HG02642 (cell line): ENCODE data around the gene CLUH.
"Not testable (repeated sequence)": the region's sequence is repeated elsewhere in the genome, so short reads cannot be mapped to it uniquely, and the experiment has no call there.

Experiments
- ATAC-seq: cut with Tn5 transposase; IDR thresholded peaks from one replicate; pipeline ENCODE4 v1.9.1; 2021; ENCODE audit warnings: mild to moderate bottlenecking; ENCODE audit not compliant: unreplicated experiment, poor library complexity

The CLUH gene

DNA sequence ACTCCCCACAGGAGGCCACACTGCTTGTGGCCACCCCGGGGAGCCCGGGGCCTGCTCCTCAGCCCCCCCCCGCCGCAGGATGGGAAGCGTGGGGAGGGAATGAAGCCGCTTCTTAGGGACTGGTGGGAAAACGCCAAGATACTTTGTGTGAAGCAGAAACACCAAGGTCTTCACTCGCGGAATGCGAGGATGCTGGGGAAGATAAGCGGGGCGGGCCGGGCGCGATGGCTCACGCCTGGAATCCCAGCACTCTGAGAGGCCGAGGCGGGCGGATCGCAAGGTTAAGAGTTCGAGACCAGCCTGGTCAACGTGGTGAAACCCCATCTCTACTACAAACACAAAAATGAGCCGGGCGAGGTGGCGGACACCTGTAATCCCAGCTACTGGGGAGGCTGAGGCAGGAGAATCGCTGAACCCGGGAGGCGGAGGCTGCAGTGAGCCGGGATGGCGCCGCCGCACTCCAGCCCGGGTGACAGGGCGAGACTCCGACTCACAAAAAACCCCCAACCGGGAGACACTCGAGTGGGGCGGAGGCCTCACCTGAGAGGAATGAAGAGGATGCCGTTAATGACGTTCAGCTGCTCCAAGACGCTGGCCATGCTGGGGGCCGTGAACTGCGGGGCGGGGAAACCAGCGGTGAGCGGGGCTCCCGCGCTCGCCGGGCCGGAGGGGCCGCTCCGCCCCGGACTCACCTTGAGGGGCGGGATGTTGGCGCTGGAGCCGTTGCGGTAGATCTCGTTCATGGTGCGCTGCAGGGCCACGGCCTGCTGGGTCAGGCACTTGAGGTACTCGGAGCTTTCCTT is 20.3 kb downstream of the CLUH start:
- no peak for ATAC-seq

- ATAC-seq = no peak
These were observed 21.1 kb downstream of the CLUH start for GRCh38 chr17:2690165-2691068.

GRCh38 chr17:2689411-2690164 is 22.0 kb downstream of the CLUH start:
- no peak for ATAC-seq

DNA sequence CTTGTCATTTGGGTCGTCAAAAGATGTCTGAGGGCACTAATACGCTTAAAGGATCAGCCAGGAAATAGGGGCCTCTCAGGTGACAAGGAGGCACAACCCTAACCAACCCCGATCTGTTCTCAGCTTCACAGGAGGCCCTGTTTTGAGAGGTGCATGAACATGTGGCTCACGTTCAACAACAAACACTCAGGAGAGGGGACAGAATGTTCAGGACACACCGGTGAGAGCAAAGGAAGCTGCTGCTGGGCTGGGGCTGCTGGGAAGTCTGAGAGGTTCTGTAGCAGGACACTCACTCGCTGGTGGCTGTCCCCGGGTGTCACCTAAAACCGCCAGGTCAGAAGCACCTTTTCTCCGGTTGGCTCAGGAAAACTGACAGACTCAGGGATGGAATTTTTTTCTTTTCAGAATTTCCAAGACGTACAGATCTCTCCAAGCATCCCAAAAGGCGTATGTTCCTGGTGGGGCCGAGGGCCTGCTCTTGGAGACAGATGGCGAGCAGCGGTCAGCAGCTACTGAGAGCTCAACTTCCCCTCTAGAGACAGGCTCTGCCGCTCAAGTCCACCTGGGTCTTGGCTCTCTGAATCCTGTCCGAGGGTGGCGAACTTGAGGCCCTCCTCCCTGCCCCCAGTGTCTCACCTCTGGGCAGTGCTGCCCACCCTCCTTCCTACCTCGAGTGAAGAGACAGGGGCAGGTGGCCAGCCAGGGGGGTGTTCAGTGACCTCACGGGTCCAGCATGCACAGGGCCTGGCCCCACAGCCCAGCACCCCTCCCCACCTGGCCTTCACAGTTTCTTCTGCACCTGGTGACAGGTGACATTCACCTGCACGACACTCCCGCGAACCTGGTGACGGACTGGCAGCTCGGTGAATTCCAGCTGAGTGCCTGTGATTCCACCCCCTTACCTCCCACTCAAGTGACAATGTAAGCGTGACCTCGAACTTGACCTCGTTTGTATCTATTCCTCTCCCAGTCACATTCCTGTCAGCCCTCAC is 22.9 kb downstream of the CLUH start:
- ATAC-seq = no peak

DNA sequence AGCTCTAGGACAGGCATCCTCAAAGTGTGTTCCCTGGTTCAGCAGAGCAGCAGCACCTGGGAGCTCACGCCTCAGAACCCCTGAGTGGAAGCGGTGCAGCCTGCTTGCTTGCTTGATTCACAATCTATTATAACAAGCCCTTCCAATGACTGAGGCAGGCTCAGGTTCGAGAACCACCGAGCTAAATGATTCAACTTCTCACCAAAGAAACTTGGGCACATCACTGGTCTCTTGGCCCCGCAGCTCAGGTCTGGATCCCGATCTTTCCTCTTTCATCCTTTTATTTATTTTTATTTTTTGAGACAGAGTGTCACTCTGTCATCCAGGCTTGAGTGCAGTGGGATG is 24.5 kb downstream of the CLUH start:
- no peak for ATAC-seq

DNA sequence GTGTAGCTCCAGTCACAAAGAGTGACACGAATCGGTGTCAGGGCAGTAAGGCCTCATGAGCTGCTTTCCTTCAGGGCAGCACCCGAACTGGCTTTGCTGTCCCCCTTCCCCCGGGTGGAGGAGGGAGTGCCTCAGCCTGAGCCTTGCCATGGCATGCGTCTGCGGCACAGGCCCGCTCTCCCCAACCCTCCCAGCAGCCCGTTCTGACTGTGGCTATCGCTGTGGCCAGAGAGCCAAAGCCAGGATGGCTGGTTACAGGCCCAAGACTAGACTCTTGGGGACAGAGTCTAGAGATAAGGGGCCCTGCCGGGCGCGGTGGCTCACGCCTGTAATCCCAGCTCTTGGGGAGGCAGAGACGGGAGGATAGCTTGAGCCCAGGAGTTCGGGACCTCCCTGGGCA is 25.9 kb downstream of the CLUH start:
- ATAC-seq = no peak

GRCh38 chr17:2684549-2684948 is 27.0 kb downstream of the CLUH start:
- no peak for ATAC-seq

DNA sequence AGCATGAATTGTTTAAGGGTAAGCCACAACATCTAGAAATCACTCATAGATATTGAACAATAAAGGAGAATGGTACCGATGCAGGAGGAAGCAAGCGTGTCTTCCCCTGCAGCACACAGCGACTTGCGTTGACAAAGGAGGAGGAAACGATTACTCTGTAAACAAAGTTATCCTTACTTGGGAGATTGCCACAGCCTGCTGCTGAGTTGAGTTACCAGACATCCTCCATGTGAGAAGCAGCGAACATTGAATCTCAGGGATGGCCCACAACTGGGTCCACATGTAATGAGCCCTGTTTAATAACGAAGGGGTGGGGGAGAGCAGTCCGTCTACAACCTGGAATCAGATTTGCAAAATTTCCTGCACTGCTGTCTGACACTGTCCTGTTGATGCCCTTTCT is 27.7 kb downstream of the CLUH start:
- ATAC-seq = no peak

DNA sequence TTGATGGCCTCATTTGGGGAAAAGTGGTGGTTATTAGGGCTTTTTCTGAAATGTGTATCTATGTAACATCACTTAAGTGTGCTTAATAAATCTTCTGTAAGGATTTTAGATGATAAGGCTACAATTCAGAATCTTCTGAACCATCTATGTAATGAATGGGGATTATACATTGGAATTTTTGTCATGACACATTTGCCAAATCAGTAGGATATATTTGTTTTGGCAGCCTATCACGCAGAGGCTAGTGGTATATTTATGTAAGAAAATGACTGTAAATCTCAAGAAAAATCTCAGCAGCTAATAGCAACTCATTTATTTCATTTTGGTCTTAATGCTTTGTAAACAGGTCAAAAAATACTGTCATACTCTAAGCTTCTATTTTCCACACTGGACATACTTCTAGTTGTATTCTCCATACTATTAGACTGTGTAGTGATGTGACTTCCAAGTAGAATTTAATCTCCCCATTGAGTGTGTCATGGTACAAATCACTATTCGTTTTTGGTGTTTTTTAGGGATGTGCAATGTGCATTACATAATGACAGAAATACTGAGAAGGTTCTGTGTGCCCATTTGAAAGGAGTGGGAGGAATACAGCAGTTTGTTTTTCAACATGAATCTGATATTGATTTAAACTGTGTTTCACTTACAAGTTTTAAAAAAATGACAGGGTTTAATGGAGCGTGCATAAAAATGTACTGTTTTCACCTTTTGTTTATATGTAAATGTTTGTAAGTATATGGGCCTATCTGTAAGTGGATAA is 29.2 kb downstream of the CLUH start:
- ATAC-seq = no peak

GRCh38 chr17:2681650-2682049 is 29.9 kb downstream of the CLUH start:
- ATAC-seq = no peak

DNA sequence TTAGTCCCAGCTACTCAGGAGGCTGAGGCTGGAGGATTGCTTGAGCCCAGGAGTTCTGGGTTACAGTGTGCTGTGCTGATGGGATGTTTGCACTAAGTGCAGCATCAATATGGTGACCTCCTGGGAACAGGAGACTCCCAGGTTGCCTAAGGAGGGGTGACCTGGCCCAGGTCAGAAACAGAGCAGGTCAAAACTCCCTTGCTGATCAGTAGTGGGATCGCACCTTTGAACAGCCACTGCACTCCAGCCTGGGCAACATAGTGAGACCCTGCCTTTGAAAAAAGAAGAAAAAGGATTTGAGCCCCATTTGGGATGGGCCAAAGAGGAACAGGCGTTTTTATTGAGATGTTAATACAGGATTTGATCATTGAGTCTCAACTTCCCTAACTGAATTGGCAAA is 30.6 kb downstream of the CLUH start:
- ATAC-seq = no peak

DNA sequence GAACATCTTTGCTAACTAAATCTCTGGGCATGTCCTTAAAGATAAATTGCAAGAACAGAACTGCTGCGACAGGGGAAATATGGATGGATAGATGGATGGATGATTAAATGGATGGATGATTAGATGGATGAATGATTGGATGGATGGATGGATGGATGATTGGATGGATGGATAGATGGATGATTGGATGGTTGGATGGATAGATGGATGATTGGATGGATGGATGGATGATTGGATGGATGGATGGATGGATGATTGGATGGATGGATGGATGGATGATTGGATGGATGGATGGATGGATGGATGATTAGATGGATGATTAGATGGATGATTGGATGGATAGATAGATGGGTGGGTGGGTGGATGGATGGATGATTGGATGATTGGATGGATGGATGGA is 32.3 kb downstream of the CLUH start:
- ATAC-seq = not testable (repeated sequence)

- no peak for ATAC-seq
These were observed 39.5 kb downstream of the CLUH start for GRCh38 chr17:2672026-2672425.

- ATAC-seq = not testable (repeated sequence)
These were observed 51.2 kb downstream of the CLUH start for GRCh38 chr17:2660410-2660809.

GRCh38 chr17:2659337-2659736 is 52.2 kb downstream of the CLUH start:
- not testable (repeated sequence) for ATAC-seq

DNA sequence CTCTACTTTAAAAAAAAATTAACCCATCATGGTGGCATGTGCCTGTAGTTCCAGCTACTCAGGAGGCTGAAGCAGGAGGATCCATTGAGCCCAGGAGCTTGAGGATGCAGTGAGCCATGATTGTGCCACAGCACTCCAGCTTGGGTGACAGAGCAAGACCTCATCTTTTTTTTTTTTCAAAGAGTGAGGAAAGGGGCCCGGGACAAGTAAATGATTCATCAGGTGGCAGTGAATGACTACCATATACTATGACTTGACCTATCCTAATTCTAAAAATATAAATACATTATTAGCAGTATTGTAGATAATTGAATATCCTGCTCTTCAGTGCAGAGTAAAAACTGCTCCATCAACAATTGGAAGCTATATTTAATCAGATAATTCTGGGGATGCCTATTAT is 55.3 kb downstream of the CLUH start:
- ATAC-seq = no peak

DNA sequence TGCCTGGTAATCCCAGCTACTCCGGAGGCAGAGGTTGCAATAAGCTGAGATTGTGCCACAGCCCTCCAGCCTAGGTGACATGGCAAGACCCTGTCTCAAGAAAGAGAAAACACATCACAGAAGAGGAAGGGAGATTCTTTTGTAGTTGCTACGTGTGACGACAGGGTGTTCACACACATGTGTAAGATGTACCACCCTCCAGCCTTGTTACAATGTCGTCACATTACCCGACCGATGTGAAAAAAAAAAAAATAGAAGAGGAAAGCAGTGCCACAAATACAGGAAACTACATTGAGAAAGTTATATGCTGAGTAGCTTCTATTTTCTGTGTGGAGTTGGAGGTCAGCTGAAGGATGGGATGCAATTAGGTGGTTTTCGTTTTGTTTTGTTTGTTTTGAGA is 56.0 kb downstream of the CLUH start:
- ATAC-seq = no peak

GRCh38 chr17:2652911-2653310 is 58.7 kb downstream of the CLUH start:
- ATAC-seq = not testable (repeated sequence)

DNA sequence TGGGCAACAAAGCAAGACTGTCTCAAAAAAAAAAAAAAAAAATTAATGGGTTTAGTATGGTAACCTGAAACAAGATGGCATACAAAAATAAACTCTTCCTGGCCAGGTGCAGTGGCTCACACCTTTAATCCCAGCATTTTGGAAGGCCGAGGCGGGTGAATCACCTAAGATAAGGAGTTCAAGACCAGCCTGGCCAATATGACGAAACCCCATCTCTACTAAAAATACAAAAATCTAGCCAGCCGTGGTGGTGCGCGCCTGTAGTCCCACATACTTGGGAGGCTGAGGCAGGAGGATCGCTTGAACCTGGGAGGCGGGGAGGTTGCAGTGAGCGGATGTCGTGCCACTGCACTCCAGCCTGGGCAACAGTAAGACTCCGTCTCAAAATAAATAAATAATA is 62.4 kb downstream of the CLUH start:
- no peak for ATAC-seq
